Hippocampal formation (tissue), 2 donors: ENCODE results near the gene FAM168A.

Source experiments
- DNase-seq, 2 donors: peaks; one replicate each; lab custom pipeline; 2025; lab: John Stamatoyannopoulos, UW

Gene FAM168A

GRCh38 chr11:73426219-73426850, 171.6 kb downstream of the FAM168A start:
- DNase-seq: peak in 1 of 2 donors; percentile 11

GRCh38 chr11:73425108-73425507, 172.8 kb downstream of the FAM168A start:
- DNase-seq: no peak

GRCh38 chr11:73423506-73423905, 174.4 kb downstream of the FAM168A start:
- DNase-seq: no peak

- DNase-seq: no peak
Observed at GRCh38 chr11:73422886-73423285, 175.0 kb downstream of the FAM168A start.

GRCh38 chr11:73420136-73420535, 177.8 kb downstream of the FAM168A start:
- DNase-seq: no peak

- DNase-seq: no peak
Observed at GRCh38 chr11:73416786-73417185, 181.1 kb downstream of the FAM168A start.

GRCh38 chr11:73415854-73416615, 181.9 kb downstream of the FAM168A start:
- DNase-seq: peak in 1 of 2 donors; percentile 16

- peak in 1 of 2 donors; percentile 43 for DNase-seq
Observed at GRCh38 chr11:73414977-73415651, 182.8 kb downstream of the FAM168A start.

- DNase-seq: no peak
Observed at GRCh38 chr11:73413256-73413655, 184.7 kb downstream of the FAM168A start.

GRCh38 chr11:73412308-73412707, 185.6 kb downstream of the FAM168A start:
- DNase-seq: no peak

- DNase-seq: no peak
Observed at GRCh38 chr11:73411031-73411430, 186.9 kb downstream of the FAM168A start.

GRCh38 chr11:73410627-73411026, 187.3 kb downstream of the FAM168A start:
- DNase-seq: no peak

- no peak for DNase-seq
Observed at GRCh38 chr11:73409431-73409830, 188.5 kb downstream of the FAM168A start.

GRCh38 chr11:73406619-73407018, 191.3 kb downstream of the FAM168A start:
- DNase-seq: no peak

GRCh38 chr11:73406131-73406530, 191.8 kb downstream of the FAM168A start:
- no peak for DNase-seq

GRCh38 chr11:73405146-73405510, 192.8 kb downstream of the FAM168A start:
- no peak for DNase-seq

- no peak for DNase-seq
Observed at GRCh38 chr11:73404506-73405145, 193.3 kb downstream of the FAM168A start.

GRCh38 chr11:73404048-73404447, 193.9 kb downstream of the FAM168A start:
- DNase-seq: peak; percentile 59 to 70

- no peak for DNase-seq
Observed at GRCh38 chr11:73403541-73403940, 194.4 kb downstream of the FAM168A start.

- DNase-seq: no peak
Observed at GRCh38 chr11:73402834-73403185, 195.1 kb downstream of the FAM168A start.

- DNase-seq: no peak
Observed at GRCh38 chr11:73401924-73402833, 195.7 kb downstream of the FAM168A start.
